UCSD-AML1 (cell line): ENCODE results near the gene ZBTB39.

Experiments used
- DNase-seq: peaks from one replicate; lab custom pipeline; 2025; ENCODE audit not compliant: unreplicated experiment; lab: John Stamatoyannopoulos, UW

The ZBTB39 gene

DNA sequence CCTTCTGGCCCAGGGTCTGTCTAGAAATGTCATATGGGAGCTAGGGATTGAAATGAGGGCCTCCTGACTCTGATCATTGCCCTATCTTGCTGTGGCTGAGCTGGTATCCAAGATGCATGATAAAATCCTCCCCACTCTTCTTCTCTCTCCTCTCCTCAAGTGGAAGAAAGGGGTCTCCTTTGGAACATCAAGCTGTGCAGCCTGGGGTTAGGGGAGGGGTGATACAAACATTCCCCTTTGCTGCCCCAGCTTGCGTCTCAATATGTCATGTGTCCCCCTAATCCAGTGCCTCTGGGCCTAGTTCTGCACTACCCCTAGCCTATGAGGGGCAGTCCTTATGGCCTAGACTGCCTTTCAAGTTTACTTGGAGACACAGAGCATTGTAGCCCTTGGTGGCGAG lies 57.5 kb downstream of the ZBTB39 start:
- no peak for DNase-seq
